Fibroblast of lung (primary cell): Measurements from ENCODE around the gene ABHD18.

Experiments
- EZH2 ChIP-seq: IDR thresholded peaks from 2 replicates; pipeline ENCODE4 v1.5.1; 2012; ENCODE audit warnings: low read length, control low read depth, mild to moderate bottlenecking; ENCODE audit errors: missing control alignments
- TF ChIP-seq, protein P1 (sequence below), 2 donors: IDR thresholded peaks in 1 of 2; conservative IDR thresholded peaks in 1 of 2; 1 replicate in 1 of 2; 2 replicates in 1 of 2; pipeline ENCODE4 v1.5.1; 2011 to 2012; ENCODE audit warnings: low read length in 2 of 2, control low read depth in 1 of 2, inconsistent platforms in 1 of 2, low read depth in 1 of 2, mild to moderate bottlenecking in 1 of 2

DNA sequence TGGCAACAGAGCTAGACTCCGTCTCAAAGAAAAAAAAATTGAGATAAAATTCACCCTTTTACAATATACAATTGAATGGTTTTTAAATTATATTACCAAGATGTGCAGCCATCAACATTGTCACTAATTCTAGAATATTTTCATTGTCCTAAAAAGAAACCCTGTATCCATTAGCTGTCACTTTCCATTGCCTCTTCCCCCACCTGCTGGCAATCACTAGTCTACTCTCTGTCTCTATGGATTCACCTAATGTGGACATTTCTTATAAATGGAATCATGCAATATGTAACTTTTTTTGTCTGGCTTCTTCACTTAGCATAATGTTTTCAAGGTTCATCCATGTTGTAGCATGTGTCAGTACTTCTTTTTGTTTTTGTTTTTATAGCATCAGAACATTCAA, 20.8 kb downstream of the ABHD18 start:
- TF ChIP-seq, protein P1, sequence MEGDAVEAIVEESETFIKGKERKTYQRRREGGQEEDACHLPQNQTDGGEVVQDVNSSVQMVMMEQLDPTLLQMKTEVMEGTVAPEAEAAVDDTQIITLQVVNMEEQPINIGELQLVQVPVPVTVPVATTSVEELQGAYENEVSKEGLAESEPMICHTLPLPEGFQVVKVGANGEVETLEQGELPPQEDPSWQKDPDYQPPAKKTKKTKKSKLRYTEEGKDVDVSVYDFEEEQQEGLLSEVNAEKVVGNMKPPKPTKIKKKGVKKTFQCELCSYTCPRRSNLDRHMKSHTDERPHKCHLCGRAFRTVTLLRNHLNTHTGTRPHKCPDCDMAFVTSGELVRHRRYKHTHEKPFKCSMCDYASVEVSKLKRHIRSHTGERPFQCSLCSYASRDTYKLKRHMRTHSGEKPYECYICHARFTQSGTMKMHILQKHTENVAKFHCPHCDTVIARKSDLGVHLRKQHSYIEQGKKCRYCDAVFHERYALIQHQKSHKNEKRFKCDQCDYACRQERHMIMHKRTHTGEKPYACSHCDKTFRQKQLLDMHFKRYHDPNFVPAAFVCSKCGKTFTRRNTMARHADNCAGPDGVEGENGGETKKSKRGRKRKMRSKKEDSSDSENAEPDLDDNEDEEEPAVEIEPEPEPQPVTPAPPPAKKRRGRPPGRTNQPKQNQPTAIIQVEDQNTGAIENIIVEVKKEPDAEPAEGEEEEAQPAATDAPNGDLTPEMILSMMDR (conservative IDR thresholded peaks at IDR 0.05 in 1 of 2, IDR thresholded peaks at IDR 0.05 in 1 of 2; ENCODE audit: low read depth in 1 of 2, low read length in 2 of 2): no peak
- TF ChIP-seq EZH2: no peak
